NCI-H128 (cell line): Measurements from ENCODE around the gene TNN.

ENCODE experiments used
- DNase-seq: peaks from one replicate; lab custom pipeline; 2025; ENCODE audit not compliant: unreplicated experiment; lab: John Stamatoyannopoulos, UW

The TNN gene

DNA sequence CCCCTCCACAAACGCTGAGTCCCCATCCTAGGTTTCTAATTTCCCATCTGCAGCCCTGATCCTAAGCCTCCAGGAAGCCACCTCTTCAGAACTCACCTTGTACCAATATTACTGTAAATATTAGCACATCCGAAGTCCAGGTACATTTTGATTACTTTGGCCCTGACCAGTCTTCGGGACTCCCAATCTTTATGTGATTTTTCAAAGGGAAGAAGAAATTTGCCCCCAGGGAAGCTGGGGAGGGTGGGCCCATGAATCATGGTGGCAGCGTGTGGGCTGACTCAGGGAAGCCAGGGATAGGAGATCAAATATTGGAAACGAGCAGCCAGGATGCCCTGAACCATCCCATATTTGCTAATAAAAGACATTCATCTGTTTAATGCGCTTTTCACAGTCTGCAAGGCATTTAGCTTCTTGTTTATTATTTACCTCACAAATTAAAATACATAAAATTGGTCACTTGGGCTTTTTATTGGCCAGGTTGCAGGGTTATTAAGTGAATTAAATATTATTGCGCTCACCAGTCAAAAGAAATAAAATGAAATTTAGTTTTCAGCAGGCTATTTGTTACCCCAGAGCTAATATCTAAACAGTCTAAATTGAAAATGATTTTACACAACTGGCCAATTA is 78.4 kb downstream of the TNN start:
- no peak for DNase-seq

DNA sequence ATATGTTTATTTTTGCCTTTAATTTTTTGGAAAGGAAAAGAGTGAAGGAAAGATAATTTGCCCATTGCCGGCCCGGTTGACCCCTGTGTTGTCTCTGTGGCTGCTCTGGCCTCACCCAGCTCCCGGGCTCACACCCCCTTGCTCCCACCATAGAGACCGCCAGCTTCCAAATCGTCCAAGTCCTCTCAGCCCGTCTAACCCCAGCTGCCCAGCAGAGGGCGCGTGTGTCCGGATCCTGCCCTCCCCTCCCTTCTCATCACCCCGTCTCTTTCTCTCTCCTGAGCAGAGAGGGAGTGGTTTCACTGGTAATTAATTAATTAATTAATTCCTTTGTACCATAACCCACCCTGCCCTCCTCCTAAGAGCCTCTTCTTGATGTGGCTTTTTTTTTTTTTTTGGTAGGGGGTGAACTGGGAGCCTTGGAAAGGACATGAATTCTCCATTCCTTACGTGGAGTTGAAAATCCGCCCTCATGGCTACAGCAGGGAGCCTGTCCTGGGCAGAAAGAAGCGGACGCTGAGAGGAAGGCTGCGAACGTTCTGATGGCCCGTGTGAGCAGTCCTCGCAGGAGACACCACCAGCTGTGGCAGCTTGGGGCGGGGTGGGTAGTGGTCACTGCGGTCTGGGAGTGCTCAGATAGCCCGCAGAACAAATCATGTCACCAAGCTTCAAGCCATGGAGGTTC is 79.0 kb downstream of the TNN start:
- peak; percentile 12 for DNase-seq

DNA sequence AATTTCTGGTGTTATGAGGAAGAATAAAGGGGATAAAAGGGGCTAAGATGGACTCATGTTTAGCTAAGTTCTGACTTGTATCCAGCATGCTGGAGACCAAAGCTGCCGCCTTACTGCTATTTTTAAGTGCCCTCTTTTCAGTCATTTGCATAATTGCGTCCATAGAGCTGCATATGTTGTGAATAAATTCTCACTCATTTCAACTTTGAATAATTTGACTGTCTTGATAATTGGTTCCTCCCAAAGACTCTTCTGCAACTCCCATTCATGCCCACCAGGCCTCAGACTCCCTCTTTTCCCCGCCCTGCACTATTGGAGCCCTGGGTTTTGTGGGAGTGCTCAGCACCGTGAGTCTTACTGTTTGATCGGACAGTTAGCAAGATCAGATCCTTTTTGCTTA is 79.9 kb downstream of the TNN start:
- DNase-seq: no peak

DNA sequence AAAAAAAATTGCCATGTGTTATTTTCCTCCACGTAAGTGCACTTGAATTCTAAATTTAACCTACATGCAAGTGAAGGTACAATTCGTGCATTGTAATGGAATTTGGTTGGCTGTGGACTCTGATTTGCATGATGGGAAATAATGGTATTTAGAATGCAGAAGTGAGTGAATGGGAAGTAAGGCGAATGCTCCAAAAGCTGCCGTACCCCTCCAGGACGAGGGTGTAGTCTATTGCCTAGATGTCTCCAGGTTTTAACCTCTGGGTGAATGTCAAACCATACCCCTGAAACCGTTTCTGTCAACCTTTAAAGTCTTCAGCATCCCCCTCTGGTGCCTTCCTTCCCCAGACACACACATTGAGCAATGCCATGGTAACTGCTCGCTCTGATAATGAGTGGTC is 80.4 kb downstream of the TNN start:
- no peak for DNase-seq

DNA sequence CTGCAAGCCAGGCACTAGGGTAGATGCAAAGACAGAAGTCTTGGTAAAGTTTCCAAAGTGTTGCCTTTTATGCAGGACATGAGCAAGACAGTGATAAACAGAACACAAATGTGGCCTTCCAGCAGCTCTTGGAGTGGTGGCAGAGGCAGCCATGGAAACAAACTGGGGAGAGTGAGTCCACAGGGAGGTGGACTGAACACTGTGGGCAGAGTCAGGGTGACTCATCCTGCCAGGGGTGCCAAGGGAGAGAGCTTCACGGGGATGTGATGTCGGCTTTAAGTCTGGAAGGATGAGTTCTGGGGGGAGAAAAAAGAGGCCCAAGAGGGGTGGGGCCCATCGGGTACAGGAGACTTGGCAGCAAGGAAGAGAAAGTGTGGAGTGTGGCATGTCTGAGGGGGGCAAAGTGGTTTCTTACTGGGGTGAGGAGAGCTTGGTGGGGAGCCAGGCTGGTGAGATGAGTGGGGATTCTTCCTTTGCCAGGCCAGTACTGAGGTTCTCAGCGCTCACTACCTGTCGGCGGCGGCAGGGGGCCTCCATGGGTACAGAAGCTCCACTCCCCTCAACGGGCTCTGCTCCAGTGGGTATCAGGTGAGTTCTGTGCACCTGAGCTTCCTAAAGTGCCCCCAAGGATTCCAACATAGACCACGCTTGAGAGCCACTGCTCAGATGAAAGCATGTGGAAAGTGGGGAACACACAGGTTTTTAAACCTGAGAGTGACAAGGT is 83.1 kb downstream of the TNN start:
- DNase-seq: no peak

DNA sequence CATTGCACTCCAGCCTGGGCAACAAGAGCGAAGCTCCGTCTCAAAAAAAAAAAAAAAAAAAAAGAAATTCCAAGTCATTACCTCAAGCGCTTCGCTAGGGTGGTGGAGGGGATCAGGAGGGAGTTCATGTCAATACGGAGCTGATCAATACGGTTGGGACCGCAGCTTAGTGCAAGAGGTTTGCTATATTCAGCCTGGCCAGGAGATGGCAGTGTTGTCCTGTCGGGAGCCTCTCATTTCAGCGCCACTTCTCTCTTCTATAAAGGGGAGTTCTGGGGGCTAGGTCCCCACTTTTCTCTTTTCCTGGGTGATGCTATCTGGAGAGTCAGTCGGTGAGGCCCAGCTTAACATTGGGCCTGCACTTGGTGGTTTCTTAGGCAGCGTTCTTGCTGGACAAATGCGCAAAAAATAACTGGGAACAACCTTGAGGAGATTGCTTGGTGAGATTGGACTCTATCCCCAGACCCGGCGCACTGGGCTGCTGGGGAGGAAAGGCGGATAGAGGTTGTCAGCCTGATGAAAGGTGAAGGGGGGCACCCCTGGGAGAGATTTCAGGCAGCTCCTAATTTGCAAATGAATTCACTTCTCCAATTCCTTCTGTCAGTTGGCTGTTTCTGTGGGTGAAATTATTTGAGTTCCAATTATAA is 84.5 kb downstream of the TNN start:
- DNase-seq: peak; percentile 36

DNA sequence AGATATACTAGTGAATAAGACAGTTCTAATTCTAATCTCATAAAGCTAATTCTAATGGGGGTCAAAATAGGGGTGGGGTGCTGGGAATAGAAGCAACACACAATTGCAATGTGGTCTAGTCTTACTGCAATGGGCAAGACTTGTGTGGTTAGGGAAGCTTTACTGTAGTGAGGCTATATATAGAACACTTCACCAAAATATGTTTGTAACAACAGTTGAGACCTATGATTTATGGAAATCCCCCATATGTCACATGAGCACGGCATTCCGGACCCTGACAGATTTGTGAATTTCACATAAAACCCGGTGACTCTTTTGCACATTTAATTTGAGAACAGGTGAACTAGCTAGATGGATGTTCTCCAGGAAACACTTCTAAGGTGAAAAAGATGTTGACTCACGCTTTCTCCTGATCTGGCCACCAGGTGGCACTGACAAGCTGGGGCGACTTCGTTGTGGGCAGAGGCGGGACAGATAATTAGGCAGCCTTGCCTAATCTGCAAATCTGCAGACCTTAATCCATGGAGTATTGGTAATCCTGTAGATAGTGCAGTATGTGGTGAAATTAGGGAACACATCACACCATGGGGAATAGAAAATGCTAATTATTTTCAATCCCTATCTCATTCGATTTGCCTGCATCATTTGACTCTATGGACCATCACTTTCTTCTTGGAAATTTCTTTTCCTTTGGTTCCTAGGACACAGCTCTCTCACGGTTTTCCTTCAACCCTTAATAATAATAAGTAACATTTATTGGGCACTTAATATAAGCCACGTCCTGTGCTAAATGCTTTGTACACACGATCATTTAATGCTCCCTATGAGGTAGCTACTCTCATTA is 87.2 kb downstream of the TNN start:
- peak; percentile 68 for DNase-seq

DNA sequence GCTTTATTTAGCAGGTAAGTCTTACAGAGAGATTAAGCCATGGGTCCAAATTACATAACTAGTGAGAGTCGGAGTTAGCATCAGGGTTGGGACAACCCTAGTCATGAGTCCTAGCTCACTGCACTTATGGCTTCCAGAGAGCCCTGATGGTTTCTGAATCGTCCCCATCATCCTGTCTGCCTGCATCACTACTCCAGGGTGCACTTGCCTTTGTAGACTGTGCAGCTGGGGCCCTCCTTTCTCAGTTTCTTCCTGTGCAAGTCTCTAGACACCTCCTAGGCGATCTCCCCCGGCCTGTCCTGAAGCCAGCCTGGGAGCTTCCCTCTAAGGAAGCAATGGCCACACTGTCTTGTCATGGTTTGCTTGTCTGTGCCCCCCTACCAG is 87.8 kb downstream of the TNN start:
- DNase-seq: no peak

DNA sequence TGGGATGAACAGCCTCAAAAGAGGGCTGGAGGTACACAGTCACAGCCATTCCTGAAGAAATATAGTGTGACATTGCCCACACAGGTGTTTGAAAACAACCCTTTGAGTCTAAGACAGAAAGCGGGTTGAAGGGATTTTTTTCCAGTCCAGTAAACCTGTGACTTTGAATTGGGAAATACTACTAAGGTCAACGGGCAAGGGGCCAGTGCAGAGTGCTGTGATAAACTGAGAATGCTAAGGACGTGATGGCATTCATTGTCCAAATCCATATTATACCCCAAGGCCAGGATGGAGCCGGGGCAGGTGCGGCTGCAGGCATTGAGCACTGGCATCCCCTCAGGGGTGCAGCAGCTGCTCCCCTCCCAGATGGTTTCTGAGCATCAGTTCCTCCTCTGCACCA is 88.3 kb downstream of the TNN start:
- no peak for DNase-seq

DNA sequence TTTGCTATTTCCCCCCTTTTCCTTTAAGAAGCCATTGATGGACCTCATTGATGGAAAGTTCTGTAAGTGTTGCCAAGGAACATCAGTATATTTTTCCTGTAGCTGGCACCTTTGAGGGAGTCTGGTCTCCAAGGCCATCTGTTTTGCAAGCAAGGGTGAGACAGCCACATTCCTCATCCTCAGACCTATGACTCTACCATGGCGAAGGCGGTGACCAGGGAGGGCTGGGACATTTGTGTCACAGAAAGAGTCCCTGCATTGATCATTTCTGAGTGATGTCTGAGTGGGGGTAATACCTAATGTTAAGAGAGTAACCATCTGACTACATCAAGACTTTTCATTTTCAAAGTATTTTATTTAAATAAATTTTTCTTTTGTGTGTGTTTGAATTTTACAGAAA is 89.6 kb downstream of the TNN start:
- DNase-seq: no peak

DNA sequence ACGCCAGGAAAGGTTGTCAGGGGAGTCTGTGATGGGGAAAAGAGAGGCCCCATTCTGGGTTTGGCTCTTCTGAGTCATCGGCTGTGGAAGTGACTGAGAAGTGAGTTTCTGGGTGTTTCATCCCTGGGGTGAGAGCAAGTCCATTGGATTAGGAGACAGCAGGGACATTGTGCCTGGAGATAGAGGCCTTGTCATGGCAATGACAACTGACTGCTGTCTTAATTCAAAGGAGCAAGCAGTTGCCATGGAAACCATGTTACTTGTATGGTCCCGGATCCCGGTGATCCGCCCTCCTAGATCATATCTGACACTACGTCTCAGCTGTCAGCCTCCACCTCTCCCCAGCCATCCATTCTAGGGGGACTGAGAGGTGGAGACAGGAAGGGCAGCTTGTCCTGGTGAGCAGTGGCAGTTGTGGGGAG is 90.5 kb downstream of the TNN start:
- DNase-seq: no peak

DNA sequence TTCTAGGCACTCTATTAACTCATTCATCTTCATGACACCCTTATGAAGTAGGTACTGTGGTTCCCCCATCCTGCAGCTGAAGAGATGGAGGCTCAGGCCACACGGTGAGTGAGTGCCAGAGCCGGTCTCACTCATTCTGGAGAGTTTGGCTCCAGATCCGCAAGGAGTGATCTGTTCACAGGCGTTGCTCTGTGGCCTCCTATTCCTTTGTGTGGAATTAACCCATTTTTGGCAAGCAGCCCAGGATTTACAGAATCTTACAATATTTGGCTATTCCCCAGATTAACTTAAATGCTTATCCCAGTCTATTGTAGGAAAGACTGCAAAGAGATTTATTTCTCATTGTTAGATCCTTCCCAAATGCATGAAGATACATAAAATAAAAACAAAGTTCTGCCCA is 95.3 kb downstream of the TNN start:
- DNase-seq: no peak

DNA sequence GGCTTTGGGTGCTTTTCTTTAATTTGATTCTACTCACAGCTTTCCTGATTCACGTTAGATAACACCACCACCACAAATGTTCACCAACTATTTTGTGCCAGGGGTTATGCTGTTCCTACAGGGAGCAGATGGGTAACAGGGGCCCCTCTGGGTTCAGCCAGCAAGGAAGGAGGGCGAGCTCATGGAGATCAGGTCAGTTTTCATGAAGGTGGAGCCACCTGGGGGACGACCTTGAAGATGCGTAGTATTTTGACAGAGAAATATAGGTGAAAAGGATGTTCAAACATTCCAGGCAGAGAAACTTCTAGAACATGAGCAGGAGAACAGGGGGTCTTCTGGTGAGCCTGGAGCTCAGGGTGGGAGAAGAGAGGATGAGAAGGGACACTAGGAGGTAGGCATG is 96.1 kb downstream of the TNN start:
- no peak for DNase-seq

DNA sequence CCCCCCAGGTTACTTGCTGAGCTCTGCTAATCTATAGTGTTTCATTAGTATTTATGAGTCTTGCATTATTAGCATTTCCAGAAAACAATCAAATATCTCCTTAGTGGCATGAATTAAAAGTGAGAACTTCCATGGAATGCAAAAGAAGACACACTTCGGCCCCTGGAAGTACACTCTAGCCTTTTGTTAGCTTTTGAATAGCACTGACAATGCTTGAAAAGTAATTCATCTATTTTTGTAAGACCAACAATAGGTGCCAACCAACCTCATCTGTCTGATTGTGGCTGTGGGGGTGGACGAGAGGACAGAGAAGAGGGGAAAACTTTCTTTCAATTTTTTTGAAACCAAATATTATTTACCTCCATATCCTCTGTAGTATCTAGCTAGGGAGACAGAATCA is 97.1 kb downstream of the TNN start:
- DNase-seq: no peak

DNA sequence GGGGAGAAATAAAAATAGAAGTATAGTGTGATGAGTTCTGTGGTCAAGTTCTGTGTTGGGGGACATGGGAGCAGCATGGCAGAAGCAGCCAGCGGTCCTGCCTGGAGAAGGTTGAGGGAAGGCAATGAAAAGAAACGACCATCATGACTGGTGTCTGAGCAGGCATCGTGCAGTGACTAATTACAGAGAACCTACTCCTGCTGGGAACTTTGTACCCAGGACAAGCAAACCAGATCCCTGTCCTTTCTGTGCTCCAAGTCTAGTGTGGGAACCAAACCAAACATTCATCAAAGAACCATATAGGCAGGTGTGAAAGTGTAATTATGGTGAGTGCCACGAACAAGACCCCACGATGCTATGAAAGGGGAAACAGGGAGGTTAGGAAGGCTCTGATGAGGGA is 99.1 kb downstream of the TNN start:
- no peak for DNase-seq

DNA sequence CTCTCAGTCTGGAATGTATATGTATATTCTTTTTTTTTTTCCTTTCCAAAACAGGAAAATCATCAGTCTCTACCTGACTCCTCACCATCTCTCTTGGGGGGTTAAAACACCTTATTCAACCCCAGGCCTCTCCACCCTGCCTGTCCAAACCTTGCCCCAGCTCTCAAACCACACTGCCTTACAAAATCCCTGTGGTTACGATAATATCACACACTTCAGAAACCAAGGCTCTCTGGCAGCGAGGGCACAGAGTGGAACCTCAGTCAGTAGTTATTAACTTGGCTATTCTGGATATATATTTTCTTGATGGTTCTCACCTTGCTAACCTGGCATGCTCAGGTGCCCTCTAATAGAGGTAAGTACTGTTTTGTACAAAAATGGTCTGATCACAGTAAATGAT is 100.2 kb downstream of the TNN start:
- no peak for DNase-seq

DNA sequence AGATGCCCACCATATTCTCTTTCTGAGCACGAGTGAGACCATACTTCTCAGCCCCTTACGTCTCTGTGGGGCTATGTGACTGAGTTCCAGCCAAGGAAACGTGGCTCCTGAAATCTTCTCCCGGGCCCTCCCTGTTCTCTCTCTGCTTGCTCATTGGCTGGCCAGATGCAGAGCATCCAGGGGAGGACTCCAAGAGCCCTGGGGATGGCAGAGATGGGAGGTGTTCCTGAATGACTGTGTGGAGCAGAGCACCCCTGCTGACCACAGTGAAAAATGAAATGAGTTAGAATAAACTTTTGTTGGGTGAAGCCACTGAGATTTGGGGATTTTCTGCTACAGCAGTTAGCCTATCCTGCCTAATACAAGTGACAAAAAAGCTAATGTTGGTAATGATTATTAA is 101.1 kb downstream of the TNN start:
- no peak for DNase-seq

DNA sequence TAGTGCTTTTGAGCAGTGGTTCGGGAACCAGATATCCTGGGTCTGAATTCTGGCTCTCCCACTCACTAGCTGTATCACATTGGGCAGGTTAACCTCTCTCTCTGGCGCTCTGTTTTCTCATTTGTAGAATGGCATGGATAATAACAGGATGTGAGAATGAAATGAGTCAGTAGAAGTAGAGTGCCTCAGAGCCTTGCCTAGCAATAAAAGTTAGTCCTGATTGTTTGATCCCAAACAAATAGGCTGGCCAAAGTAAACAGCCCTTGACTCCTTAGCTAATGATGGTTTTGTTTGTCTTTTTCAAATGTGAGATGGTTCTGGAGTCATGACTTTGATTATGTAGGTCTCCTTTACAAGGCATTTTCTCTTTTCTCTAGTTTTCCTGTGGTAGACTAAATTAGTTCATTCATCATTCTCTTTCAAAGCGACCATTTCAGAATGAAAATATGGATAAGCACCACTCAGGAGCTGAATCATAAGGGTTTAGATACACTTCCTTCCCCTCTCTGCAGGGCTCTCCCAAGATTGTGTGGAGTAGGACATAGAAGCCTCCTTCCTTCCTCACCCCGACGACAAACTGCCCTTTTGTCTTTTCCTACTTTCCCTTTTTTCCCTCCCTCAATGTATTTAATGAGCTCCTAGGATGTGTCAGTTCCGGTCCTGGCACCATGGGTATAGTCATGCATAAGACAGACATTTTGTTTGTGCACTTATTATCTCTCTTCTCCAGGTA is 101.8 kb downstream of the TNN start:
- DNase-seq: no peak

DNA sequence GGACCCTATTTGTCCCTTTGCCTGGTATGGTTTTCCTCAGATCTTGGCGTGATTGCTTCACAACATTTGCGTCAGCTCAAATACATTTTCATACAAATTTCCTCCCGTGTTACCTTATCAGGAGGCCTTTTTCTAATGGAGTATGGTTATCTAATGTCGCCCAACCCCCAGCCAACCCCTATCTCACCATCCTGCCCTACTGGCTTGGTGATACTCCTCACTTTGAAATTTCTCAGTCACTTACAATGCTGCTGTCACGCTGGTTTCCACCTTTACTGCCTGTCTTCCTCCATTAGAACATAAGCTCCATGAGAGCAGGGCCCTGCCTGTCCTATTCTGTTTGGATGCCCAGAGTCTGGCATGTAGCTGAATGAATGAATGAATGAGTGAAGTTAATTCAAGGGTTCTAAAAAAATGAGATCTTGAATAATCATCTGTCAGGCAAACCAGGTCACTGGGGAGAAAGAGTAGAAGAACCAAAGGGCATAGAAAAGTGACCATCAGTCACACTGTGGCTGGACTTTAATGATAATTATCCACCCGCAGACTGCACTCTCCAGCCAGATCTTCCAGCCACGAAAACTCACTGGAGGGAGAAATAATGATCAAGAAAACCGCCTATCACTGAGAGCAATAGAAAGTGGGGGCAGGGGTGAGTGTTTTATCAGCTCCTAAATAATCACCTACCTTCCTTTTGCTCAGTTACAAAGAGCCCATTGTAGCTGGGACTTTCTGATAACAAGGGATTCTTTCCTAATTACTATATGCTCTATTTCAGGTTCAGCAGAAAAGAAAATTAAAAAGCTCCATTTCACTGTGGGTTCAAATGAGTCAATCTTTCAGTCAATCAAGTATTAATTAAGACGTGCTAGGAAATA is 103.6 kb downstream of the TNN start:
- no peak for DNase-seq
